GM12874 (cell line): ENCODE measurements around the gene SWSAP1.

Source experiments
- TF ChIP-seq, protein P1 (sequence below): IDR thresholded peaks from 2 replicates; pipeline ENCODE4 v1.5.1; 2011; ENCODE audit warnings: low read depth, mild to moderate bottlenecking, control low read depth, low read length, moderate library complexity; ENCODE audit not compliant: insufficient read depth

SWSAP1 gene

DNA sequence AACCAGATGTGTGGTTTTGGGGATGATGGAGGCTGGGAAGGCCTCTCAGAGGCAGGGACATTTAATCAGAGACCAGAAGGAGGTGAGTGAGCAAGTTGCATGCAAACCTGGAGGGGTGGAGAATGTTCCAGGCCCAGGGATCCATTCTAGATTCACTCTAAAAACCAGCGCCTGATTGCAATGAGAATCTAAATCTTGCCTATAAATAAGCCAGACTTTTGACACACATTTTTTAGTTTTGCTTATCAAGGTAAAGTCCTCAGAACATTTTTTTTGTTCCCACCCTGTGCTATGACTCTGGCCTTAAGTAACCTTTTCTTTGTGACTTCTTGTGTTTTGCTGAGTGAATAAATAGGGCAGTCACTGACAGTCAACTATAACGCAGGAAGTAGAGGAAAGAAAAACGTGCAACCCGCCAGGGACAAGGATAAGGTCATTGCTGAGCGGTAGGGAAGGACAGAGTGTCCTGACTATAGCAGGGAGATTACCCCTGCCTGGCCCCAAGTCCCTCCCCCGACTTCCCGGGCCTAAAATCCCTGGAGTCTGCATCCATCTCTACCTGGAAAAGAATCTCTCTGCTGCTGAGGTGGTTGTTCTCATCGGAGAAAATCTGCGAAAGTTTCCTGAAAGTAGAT, 30.2 kb downstream of the SWSAP1 start:
- TF ChIP-seq, protein P1, sequence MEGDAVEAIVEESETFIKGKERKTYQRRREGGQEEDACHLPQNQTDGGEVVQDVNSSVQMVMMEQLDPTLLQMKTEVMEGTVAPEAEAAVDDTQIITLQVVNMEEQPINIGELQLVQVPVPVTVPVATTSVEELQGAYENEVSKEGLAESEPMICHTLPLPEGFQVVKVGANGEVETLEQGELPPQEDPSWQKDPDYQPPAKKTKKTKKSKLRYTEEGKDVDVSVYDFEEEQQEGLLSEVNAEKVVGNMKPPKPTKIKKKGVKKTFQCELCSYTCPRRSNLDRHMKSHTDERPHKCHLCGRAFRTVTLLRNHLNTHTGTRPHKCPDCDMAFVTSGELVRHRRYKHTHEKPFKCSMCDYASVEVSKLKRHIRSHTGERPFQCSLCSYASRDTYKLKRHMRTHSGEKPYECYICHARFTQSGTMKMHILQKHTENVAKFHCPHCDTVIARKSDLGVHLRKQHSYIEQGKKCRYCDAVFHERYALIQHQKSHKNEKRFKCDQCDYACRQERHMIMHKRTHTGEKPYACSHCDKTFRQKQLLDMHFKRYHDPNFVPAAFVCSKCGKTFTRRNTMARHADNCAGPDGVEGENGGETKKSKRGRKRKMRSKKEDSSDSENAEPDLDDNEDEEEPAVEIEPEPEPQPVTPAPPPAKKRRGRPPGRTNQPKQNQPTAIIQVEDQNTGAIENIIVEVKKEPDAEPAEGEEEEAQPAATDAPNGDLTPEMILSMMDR = no peak

DNA sequence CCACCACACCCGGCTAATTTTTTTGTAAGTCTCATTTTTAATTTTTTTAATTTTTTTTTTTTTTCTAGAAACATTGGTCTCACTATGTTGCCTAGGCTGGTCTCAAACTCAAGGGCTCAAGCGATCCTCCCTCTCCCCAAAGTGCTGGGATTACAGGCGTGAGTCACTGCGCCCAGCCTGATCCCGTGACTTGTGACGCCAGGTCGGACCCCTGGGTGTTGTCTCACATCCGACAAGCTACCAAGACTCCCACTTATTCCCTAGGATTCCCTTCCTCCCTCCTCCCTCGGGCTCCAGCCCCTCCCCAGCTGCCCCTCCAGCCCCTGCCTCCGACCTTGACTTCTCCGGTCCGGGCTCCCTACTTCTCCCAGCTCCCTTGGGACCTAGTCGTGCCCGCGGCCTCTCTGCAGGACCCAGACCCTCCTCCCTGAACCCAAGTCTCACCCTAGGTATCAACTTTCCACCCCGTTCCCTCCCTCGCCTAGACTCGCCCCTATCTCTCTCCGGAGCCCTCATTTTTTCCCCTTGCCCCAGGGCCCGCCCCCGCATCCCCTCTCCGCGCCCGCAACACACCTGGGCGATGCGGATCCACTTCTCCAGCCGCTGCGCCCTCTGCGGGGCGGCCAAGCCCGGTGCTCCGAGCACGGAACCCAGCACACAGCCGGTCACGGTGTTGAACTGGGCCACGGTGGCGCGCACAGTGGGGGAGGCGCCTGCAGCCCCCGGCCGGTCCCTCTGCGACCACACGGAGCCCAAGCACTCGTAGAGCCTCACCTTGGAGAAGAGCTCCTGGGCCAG, 31.6 kb downstream of the SWSAP1 start:
- TF ChIP-seq, protein P1 = 0 out of 2 replicates have a peak, but pooled peaks have one; percentile 9

DNA sequence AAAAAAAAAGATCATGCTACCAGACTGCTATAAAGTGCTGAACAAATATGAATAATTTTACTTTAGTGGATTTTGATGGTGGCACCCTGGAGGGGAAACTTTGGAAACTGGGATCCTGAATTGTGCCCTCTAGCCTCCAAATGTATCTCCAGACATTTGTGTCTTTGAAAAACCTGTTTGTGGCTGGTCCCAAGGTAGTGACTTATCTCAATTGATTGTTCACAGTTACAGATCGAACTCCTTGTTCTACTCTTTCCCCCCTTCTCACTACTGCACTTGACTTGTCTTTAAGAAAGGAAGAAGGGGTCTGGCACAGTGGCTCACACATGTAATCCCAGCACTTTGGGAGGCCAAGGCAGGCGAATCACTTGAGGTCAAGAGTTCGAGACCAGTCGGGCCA, 34.1 kb downstream of the SWSAP1 start:
- TF ChIP-seq, protein P1 = no peak

DNA sequence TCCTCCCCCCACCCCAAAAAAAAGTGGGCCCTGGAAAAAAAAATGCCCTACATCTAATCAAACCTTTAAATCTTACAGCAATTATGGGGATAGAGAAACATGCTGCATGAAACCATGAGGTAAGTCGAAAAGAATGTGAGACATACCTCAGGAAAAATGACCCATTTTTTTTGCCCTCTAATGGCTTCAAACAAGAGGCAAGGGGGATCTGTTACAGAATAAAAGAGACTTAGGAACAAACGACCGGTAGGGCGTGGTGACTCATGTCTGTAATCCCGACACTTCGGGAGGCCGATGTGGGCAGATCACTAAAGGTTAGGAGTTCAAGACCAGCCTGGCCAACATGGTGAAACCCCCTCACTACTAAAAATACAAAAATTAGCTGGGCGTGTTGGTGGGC, 36.2 kb downstream of the SWSAP1 start:
- TF ChIP-seq, protein P1 = no peak

DNA sequence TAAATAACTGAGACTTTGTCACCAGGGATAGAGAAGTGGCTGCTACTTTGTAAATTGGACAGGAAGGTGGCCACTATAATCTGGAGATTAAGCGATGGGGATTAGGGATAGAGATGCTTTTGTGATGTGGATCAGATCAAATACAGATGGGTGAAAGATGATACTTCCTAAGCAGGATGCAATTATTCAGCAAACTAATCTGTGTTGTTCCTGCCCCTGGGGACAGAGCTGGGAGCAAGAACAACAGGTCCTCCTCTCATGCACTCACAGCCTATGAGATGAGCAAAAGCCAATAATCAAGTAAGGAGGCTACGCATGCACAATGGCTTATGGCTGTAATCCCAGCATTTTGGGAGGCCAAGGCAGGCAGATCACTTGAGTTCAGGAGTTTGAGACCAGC, 40.1 kb downstream of the SWSAP1 start:
- TF ChIP-seq, protein P1 = no peak

DNA sequence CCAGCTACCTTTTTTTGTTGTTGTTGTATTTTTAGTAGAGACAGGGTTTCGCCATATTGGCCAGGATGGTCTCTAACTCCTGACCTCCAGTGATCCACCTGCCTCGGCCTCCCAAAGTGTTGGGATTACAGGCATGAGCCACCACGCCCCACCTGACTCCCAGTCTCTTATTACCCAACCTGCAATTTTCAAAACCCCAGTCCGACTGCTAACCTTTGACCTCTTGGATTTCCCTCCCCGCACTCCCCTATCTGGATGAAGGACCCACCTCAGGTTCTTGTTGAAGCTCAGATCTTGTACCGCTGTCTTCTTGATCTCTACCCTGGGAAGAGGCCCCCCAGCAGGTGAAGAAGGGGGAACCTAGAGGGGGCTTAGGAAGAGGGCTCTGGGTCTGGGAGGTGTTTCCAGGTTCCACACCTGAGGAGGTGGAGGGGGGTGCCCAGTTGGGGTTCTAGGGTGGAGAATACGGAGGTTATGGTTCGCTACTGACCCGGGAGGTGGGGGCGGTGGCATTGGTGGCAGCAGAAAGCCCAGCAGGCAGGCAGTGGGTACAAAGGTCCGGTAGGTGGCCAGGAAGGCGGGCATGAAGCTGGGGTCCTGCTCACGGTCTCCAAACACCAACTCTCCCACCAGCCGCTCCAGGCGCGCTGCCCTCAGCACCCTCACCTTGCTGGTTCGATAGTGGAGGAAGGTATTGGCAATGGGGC, 42.0 kb downstream of the SWSAP1 start:
- TF ChIP-seq, protein P1 = no peak

DNA sequence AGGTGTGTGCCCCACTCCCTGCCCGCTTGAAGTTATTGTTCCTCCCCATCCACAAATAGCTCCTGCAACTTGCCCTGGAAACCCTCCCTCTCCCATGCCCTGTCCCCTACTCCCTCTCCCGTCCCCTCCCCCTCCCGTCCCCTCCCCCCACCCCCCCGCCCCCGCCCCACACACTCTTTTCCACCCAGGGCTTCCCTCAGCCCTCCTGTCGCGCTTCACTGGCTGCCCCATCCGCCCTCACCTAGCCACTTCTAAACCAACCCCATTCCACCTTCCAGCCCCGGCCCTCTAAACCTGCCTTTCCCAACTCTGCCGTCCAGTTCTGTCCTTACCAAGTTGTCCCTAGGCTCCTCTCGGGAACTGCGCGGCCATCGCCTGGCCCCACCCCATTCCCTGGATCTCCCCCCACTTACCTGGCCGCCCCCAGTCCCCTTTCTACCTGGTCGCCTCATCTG, 43.7 kb downstream of the SWSAP1 start:
- TF ChIP-seq, protein P1 = no peak
